PC-3 (cell line): ENCODE results near the gene ATM.

Experiments
- EZH2 ChIP-seq: fragments of 300-600 bp; sonication (generic); IDR thresholded peaks from one replicate; pipeline ENCODE4 v1.6.1; 2017; ENCODE audit warnings: antibody characterized with exemption, mild to moderate bottlenecking, low read length; ENCODE audit not compliant: unreplicated experiment
- TF ChIP-seq, protein P1 (sequence below): fragments of 300-600 bp; sonication (generic); conservative IDR thresholded peaks from 2 replicates; pipeline ENCODE4 v1.5.1; 2017; ENCODE audit warnings: antibody characterized with exemption, low read depth, mild to moderate bottlenecking, low read length

DNA sequence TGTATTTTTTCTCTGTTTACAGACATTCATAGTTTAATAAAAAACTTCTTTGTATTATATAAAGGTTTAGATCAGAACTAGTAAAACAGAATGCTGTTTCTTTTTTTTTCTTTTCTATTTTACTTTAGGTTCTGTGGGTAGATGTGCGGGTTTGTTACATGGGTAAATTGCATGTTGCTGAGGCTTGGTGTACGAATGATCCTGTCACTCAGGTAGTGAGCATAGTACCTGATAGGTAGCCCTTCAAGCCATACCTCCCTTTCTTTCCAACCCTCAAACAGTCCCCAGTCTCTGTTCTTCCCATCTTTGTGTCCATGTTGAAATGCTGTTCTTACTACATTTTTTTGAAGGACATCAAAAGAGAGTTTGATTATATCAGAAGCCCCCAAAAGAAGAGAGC is 3.2 kb downstream of the ATM start:
- no peak for TF ChIP-seq EZH2
- TF ChIP-seq, protein P1, sequence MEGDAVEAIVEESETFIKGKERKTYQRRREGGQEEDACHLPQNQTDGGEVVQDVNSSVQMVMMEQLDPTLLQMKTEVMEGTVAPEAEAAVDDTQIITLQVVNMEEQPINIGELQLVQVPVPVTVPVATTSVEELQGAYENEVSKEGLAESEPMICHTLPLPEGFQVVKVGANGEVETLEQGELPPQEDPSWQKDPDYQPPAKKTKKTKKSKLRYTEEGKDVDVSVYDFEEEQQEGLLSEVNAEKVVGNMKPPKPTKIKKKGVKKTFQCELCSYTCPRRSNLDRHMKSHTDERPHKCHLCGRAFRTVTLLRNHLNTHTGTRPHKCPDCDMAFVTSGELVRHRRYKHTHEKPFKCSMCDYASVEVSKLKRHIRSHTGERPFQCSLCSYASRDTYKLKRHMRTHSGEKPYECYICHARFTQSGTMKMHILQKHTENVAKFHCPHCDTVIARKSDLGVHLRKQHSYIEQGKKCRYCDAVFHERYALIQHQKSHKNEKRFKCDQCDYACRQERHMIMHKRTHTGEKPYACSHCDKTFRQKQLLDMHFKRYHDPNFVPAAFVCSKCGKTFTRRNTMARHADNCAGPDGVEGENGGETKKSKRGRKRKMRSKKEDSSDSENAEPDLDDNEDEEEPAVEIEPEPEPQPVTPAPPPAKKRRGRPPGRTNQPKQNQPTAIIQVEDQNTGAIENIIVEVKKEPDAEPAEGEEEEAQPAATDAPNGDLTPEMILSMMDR = no peak
